LHCN-M2 (cell line): Measurements from ENCODE around the gene IPO13. TPM values are rescaled to one million over a fixed set of nuclear protein-coding genes. Genes with fewer than 3 reads are reported as not detected.
A peak's percentile ranks its signal among the peaks of the same experiment; 100 is the strongest.

Source experiments
- DNase-seq: peaks from one replicate; pipeline ENCODE4 v3.0.0-alpha.2; 2012; ENCODE audit warnings: low read depth
- total RNA-seq: library from RNA; depleted of rRNA; stranded (reverse); fragments of >200 nt; gene quantifications from 2 replicates; pipeline ENCODE4 v1.2.3, GENCODE V29; 2014

IPO13 gene
- total RNA-seq, 1 experiment from 2014 or later = 31.8 TPM

- no peak for DNase-seq
Measured at GRCh38 chr1:43973981-43974442, 27.3 kb downstream of the IPO13 start.

- DNase-seq = peak; percentile 92
Measured at GRCh38 chr1:43974443-43975248, 27.9 kb downstream of the IPO13 start, which contains the start of gene ATP6V0B. Gene ATP6V0B (plus strand): TSS chr1:43974960. CDS start chr1:43975041, 81 bp downstream.

- no peak for DNase-seq
Measured at GRCh38 chr1:43975249-43975961, 28.7 kb downstream of the IPO13 start.

- DNase-seq = no peak
Measured at GRCh38 chr1:43976045-43976444, 29.3 kb downstream of the IPO13 start.

- DNase-seq = no peak
Measured at GRCh38 chr1:43976890-43977289, 30.1 kb downstream of the IPO13 start.

- no peak for DNase-seq
Measured at GRCh38 chr1:43977376-43978263, 30.9 kb downstream of the IPO13 start.

- no peak for DNase-seq
Measured at GRCh38 chr1:43978264-43978550, 31.5 kb downstream of the IPO13 start.

GRCh38 chr1:43978551-43979260 is 32.0 kb downstream of the IPO13 start, which contains the start of gene B4GALT2:
Gene B4GALT2 (plus strand): TSS chr1:43979210. CDS start chr1:43981161, 1,951 bp downstream.
- DNase-seq = no peak

GRCh38 chr1:43979261-43979527 is 32.4 kb downstream of the IPO13 start:
- DNase-seq = no peak

GRCh38 chr1:43979528-43980254 is 32.9 kb downstream of the IPO13 start:
- peak; percentile 64 for DNase-seq

- DNase-seq = no peak
Measured at GRCh38 chr1:43980255-43981134, 33.7 kb downstream of the IPO13 start.

GRCh38 chr1:43981135-43981491 is 34.4 kb downstream of the IPO13 start:
- no peak for DNase-seq

- no peak for DNase-seq
Measured at GRCh38 chr1:43981636-43982035, 34.9 kb downstream of the IPO13 start.

- no peak for DNase-seq
Measured at GRCh38 chr1:43982241-43982640, 35.5 kb downstream of the IPO13 start.

- no peak for DNase-seq
Measured at GRCh38 chr1:43982808-43983207, 36.1 kb downstream of the IPO13 start.

GRCh38 chr1:43983253-43983899 is 36.6 kb downstream of the IPO13 start:
- no peak for DNase-seq

- DNase-seq = no peak
Measured at GRCh38 chr1:43984855-43985254, 38.1 kb downstream of the IPO13 start.

- DNase-seq = no peak
Measured at GRCh38 chr1:43985984-43986595, 39.3 kb downstream of the IPO13 start.

GRCh38 chr1:43986712-43987111 is 40.0 kb downstream of the IPO13 start:
- DNase-seq = no peak
